GM19463 (cell line): ENCODE measurements around the gene MIPOL1.
"Not testable (repeated sequence)": the region's sequence is repeated elsewhere in the genome, so short reads cannot be mapped to it uniquely, and the experiment has no call there.

Source experiments
- ATAC-seq: cut with Tn5 transposase; IDR thresholded peaks from one replicate; pipeline ENCODE4 v1.9.1; 2021; ENCODE audit warnings: mild to moderate bottlenecking, moderate library complexity; ENCODE audit not compliant: unreplicated experiment

Gene MIPOL1

DNA sequence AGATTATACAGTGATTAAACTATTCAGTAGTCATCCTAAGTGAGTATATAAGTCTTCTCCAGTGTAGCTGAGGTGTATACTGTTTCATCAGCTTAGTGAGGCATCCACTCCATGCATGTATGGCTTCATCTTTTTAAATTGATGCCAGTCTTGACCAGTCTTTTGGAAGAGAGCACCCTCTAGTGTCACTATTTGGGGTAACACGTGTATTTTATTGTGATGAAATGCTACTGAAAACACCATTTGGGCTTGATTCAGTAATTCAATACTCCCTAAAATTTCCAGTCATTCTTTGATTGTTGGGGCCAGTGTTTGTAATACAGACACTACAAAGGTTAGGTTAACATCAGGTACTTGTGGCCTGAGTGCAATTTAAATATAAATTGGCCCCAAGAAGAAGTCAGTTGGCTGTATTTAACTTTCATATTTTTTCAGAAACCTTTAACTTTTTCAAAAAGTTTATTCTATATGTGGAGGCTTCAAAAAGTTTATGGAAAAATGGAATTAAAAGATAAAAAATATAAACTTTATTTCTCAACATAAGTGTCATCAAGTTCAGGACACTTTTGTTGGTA, 35.3 kb downstream of the MIPOL1 start:
- ATAC-seq: peak; percentile 60

DNA sequence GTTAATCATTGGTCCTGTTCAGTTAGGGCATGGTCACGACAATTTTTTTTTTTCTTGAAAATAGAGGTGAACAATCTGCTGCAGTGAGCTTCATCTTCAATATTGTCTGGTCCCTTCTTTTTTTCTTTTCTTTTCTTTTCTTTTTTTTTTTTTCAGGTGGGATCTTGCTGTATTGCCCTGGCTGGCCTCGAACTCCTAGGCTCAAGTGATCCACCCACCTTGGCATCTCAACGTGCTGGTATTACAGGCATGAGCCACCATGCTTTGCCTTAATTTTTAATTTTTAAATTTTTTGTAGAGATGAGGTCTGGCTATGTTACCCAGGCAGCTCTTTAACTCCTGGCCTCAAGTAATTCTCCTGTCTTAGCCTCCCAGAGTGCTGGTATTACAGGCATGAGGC, 36.5 kb downstream of the MIPOL1 start:
- ATAC-seq: no peak

DNA sequence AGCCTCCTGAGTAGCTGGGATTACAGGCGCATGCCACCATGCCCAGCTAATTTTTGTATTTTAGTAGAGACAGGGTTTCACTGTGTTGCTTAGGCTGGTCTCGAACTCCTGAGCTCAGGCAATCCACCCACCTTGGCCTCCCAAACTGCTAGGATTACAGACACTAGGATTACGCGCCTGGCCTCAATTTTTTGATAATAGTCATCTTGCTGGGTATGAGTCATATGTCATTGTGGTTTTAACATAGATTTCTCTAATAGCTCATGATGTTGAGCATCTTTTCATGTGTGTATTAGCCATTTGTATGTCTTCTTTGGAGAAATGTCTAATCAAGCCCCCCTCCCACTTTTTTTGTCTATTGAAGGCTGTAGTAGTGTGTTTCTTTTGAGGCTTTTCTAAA, 38.3 kb downstream of the MIPOL1 start:
- not testable (repeated sequence) for ATAC-seq

DNA sequence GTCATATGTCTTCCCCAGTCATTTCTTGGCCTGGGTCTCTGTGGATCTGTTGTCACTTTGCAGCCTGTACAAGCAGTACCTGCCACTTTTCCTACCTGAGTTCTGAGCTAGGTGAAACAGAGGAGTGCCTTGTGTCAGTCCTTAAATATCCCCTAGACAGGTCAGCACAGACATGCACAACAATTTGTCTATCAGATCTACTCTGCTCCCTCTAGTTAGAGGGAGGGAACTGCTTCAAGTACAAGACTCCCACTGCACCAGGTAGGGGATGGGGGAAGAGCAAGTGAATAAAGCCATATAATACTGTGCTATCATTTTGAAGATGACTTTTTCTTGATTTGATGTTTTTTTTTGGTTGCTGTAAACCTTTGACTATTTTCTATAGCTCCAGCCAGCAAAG, 39.4 kb downstream of the MIPOL1 start:
- ATAC-seq: no peak

DNA sequence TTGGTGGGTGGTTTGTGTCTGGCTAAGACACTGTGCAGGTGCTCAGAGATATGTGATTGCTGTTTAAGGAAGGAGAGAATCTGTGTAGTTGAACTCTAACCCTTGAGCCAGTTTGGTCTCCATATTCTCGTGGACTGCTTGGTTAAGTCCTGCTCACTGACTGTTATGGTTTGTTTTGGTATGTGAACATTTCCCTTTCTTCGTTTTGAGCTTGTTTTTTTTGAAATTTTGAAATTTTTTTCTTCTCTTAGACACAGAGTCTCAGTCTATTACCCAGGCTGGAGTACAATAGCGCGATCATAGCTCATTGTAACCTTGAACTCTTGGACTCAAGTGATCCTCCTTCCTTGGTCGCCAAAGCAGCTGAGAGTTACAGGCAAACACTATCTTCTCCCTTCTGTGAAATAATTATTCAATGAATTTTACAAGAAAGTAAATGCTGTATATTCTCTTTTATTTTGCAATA, 40.0 kb downstream of the MIPOL1 start:
- ATAC-seq: no peak

DNA sequence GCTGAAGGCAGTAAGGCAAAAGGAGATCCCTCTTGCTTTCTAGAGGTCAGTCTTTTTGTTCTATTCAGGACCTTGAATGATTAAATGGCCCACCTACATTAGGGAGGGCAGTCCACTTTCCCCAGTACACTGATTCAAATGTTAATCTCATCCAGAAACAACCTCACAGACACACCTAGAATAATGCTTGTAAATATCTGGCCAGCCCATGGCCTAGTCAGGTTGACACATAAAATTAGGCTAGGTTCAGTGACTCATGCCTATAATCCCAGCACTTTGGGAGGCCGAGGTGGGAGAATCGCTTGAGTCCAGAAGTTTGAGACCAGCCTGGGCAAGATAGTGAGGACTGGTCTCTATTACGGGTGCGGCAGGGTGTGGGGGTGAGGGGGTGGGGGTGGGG, 43.5 kb downstream of the MIPOL1 start:
- no peak for ATAC-seq

DNA sequence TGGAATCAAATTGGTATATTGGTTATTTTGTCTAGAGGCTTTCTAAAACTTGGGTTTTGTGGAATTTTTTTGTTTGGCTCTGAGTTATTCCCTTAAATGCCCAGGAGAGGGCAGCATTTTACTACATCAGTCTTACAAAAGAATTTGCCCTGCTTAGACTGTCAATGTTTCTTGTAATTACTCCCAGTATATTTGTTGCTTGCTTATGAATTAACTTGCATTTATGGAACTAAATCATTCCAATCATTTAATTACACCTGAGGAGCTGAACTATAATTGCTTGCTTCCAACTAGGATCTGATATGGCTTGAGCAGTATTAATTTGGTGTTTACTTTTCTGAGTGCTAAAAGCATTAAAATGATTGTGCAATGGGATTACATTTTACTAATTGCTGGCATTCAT, 48.7 kb downstream of the MIPOL1 start:
- ATAC-seq: no peak

DNA sequence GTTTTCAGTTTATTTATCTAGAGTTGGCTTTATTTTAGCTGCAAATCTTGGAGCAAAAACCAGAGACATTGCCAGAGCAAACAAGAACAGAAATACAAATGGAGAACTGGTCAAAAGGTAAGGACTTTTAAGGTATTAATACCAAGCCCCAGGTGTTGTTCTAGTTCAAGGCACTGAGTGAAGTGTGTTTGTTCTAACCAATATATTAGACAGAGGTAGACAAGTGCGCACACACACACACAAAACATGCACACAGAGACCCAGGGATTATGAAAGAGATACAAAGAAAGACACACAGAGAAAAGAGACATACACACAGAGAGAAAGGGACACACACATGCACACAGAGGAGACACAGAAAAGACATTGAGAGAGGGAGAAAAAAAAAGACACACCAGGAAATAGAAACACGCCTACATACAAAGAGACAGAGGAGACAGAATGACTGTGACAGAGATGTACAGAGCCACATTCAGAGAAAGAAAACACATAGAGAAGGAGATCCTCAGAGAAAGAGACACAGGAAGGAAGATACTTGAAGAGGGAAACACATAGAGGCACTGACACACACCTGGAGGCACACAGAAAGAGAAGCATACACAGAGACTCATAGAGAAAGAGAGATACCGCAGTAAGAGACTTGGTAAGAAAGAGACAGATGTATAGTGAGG, 50.2 kb downstream of the MIPOL1 start:
- no peak for ATAC-seq

DNA sequence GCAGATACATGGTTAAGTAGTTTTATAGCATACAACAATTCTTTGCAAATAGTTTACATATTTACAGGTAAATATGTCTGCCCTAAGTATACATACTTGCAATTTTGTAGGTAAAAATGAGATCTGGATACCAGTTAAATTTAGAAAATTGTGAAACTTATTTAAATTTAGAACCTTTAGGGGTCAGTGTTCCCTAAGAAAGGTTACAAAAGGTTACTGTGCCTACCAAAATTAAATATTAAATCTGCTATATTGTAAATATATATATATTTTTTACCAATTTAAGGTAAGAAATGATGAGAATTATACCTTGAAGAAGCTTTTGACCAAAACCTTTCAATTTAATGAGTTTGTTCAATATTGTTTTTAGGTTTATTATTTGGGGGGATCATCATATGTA, 54.0 kb downstream of the MIPOL1 start:
- ATAC-seq: no peak

DNA sequence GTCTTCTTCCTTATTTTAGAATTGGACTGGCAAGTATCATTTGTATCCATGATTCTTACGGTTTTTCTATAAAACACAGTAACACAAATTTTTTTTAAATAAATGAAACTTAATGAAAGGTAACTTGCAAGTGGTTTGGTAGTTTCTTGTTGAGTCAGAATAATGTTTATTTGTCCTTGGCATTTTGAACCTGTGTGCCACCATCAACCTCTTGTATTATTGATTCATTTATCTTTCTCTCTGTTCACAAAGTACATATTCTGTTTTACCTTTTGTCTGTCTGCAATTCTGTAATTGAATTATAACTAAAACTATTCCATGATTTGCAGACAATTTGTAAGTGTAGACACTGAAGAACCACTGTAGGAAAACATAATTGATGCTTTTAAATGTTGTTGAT, 54.7 kb downstream of the MIPOL1 start:
- no peak for ATAC-seq

DNA sequence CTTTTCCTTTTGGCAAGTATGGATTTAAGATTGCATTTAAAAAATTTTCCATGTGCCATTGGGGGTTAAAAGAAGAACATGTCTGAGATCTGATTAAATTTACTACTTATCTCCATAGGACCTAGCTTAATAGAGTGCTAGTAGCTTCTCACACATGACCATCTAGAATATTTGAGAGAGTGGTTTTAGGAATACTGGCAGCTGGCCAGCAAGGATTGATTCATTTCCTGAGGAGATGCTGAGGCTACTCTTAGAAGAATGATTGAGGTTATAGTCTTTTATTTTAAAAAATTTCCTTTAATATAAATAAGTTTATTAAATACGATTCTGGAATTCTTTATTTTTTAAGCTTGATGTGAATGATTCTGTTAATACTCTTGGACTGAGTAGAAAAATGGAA, 56.2 kb downstream of the MIPOL1 start:
- ATAC-seq: no peak

DNA sequence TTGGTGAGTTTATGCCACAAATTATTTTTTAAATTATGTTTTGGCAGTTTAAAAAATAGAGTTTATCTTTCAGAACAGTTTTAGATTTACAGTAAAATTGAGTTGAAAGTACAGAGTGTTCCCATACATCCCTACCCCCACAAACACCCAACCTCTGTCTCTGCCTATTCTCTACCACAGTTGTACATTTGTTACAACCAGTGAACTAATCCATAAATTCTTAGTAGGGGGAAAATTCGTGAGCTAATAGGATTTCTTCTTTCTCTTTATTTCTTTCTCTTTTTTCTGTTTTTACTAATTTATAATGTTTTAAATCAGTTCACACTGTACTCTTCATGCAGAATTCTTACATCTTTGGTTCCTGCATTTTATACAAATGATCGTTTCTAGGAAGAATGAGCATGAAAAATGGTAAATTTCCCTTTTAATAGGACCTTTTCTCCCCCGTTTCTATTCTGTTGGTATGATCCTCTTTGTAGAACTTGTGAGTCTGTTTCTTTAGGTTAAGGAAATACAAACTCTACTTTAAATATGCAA, 56.7 kb downstream of the MIPOL1 start:
- no peak for ATAC-seq

DNA sequence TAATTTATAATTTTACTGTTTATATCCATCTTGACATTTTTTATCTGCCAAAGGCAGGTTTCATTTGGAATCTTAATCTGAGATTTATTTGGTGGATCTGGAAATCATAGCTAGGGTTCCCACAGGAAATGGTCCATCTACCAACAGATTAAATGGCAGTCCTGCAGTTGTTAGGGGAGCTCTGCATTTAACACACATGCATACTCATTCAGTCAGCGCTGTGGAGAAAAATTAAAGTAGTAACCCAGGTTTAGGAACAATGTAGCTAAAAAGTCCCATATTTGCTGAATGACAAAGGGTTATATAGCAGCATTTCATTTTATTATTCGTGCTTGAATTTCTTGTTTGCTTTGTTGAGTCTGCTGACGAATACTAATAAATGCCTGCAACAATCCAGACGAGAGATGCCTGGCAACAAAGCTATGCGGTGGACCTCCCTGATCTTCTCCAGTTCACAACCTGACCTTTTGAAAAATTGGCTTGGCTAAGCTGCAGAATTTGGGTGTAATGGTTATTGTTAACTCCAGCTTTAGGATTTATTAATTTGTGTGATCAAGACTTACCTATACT, 59.8 kb downstream of the MIPOL1 start:
- ATAC-seq: no peak

DNA sequence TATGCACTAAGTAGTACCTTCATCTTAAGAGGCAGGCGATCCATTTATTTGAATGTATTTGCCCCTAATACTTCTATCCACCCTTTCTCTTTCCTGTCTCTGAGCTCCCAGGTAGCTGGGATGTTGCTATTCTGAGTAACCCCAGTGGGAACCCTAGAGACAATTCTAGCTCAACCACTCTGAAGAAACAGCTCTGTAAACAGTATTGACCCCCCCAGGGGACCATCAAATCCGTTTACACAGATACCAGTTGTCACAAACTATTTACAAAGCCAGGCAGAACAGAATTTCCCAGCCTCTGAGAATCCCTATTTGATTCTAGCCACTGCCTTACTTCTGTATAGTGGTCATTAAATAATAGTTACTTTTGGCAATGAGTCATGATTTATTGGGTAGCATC, 64.9 kb downstream of the MIPOL1 start:
- ATAC-seq: no peak

DNA sequence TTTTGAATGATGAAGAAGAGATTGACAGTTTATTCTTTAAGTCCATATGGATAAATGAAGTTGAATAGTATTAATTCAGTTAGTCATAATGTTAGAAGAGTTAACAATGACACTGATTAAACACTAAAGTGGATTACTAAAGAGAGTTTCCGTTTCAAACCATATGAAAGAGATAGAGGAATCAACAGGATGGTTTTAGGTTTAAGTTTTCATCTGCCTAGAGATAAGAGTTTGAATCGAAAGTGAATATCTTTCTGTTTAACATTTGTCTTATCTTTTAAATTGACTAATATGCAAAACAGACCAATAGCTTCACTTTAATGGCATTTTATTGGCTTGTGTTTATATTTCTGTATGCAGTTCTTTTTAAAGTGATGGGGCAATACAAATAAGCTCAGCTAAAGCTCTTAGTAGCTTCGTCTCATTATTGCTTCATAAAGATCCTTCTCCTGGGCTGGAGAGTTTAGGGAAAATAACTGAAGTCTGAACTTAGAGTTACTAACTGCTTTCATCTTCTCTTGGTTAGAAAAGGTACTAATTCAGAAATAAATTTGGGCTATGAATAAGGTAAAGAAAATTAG, 66.0 kb downstream of the MIPOL1 start:
- no peak for ATAC-seq

DNA sequence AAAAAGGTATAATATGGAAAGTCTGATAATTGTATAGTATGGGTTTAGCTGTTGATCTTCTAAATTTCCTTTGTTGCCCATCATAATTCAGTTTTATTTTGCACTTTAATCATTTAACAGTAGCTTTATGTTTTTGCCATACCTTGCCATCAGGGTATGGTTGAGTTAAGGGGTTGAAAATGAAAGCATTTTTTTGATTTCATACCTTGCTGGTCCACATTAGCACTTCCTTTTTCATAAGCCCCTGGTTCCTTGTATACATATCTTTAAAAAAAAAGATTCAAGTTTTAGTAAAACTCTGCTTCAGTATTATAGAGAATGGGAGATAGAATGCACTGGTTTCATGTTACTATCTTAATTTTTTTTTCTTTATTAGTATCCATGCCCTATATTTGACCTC, 71.1 kb downstream of the MIPOL1 start:
- no peak for ATAC-seq

DNA sequence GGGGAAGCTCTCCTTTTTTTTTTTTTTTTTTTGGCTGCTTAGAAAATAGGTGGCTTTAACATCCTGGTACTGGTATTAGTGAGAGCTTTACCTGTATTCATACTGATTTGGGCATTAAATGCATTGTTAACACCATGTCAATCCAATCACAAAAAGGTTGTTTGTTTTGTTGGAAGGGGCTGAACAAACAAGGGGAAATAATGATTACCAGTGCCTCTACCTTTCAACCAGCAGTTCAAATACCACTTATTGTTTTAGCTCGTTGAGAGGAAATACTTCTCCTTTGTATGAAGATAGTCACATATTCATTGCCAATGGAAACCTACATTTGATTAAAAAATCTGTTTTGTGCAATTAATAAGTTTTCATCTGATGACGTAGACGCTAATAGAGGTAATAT, 72.9 kb downstream of the MIPOL1 start:
- no peak for ATAC-seq

DNA sequence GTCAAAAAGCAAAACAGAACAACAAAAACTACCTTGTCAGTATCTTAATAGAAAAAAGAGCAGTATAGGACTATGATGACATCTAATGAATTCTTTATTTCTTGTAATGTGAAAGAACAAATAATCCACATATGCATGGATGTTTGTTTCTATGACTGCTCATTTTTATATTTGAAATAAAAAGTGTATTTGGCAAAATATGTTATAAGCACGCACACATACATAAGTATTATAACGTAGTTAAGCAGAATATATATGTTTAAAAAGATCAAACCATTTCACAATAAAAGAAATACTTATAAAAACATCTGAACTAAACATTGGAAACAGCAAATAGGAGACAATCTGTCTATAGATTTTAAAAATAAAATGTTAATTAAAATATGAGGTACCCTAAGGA, 74.8 kb downstream of the MIPOL1 start:
- no peak for ATAC-seq

DNA sequence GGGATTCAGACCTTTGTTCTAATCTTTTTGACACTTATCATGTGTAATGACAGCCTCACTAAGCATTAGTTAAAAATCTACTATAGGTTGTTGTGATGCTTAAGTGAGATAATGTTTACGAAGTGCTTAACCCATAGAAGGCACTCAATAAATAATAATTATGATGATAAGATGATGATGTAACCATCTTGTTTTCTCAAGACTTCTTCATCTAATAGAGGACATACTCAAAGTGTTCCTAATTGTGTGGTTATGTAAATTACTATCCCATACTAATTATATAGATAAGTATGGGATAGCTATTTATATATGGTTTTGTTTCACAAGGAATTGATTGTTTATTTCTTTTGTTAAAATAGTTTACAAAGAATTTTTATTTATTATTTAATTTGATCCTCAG, 76.9 kb downstream of the MIPOL1 start:
- ATAC-seq: no peak

DNA sequence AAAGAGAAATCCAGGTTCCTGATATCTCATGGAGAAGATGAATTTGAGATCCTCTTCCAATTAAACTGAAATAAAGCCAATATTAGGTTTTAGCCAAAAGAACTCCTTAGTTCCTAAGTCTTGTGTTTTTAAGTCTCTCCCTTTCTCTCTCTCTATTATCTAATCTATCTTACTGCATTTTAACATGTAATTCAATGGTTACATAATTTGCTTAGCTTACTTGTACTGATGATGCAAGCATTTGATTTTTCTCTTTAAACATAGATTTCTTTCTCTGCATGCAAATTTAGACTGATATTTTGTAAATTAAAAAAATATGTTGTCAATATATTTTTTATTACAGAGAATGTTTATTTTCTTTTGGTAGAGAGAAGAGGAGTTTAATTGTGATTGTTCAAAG, 78.2 kb downstream of the MIPOL1 start:
- ATAC-seq: no peak

DNA sequence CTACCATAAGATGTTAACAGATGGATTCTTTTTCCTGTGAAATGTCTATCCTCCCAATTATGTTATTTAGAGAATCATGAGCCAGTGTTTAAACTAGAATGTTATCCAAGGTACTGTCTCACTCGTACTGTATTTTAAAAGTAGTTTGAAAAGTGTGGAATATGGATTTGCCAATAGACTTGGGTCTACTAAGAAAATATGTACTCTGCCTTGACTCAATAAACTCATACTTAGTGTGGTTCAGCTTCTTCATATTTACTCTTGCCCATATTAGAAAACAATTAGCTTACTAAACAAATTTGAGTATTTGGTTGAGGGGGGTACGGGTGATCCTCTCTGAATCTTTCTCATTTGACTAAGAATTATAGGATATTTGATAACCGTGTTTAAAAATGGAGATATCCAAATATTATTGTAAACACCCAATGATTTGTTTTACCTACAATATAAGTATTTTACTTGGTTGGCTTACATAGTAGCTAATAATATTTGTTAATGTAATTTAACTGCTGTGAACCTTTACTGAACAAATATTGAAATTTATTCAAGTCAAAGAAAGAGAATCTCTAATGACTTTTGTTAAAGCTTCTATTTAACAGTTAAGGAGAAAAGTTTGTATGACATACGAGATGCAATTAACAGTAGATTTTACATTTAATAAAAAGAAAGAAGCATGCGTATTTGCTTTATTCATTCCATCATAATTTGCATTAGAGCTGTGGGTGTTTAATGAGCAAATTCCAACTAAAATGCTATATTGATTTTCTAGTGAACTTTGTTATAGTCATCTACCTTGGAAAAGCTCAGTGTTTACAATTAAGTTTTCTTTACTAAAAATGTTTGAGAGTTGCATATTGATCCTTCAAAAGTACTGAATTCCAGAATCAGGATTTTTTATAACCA, 81.2 kb downstream of the MIPOL1 start:
- no peak for ATAC-seq
